Colonic mucosa (tissue), 4 donors: ENCODE data around the gene MMP21. TPM values are rescaled to one million over a fixed set of nuclear protein-coding genes. Genes with fewer than 3 reads are reported as not detected.

Source experiments
- DNase-seq: peaks from one replicate; pipeline ENCODE4 v3.0.0-alpha.2; 2020
- H3K27ac ChIP-seq: fragments of 200-600 bp; one replicate; pipeline ENCODE4 v1.8.0; 2021
- H3K27me3 ChIP-seq: fragments of 200-600 bp; one replicate; pipeline ENCODE4 v1.8.0; 2021
- H3K36me3 ChIP-seq: fragments of 200-600 bp; one replicate; pipeline ENCODE4 v1.8.0; 2021
- H3K4me1 ChIP-seq: fragments of 200-600 bp; one replicate; pipeline ENCODE4 v1.8.0; 2021; ENCODE audit warnings: mild to moderate bottlenecking
- H3K4me3 ChIP-seq: fragments of 200-600 bp; one replicate; pipeline ENCODE4 v1.8.0; 2021
- H3K9ac ChIP-seq, 2 donors: one replicate each; pipeline ENCODE4 v1.7.0; 2013; ENCODE audit warnings: control low read depth in 2 of 2, low read depth in 2 of 2, low read length in 2 of 2
- H3K9me3 ChIP-seq: fragments of 200-600 bp; one replicate; pipeline ENCODE4 v1.8.0; 2021
- intact Hi-C: fragments of 100-400 bp; cut with DNase I; formaldehyde crosslinking; loops from one replicate; pipeline ENCODE4 v1.14.1; 2022
- total RNA-seq, 2 donors: library from RNA; stranded (reverse); fragmentation: NEBNext Ultra II Directional in 1 of 2; extraction: Animal tissue kit (Norgen Biotek cat#: 25700) in 1 of 2; gene quantifications; one replicate each; pipeline ENCODE4 v1.2.1, GENCODE V29; 2021
- TF ChIP-seq, protein P1 (sequence below): fragments of 200-600 bp; IDR thresholded peaks from one replicate; pipeline ENCODE4 v1.8.0; 2022; ENCODE audit warnings: antibody characterized with exemption, mild to moderate bottlenecking
- donor health status: healthy.
- donor health status: DM: no; HTN: no; CAD: no.
- donor health status: DM: no; HTN: no; CAD: no.

The MMP21 gene
- total RNA-seq, 2 donors from 2014 or later = not detected

DNA sequence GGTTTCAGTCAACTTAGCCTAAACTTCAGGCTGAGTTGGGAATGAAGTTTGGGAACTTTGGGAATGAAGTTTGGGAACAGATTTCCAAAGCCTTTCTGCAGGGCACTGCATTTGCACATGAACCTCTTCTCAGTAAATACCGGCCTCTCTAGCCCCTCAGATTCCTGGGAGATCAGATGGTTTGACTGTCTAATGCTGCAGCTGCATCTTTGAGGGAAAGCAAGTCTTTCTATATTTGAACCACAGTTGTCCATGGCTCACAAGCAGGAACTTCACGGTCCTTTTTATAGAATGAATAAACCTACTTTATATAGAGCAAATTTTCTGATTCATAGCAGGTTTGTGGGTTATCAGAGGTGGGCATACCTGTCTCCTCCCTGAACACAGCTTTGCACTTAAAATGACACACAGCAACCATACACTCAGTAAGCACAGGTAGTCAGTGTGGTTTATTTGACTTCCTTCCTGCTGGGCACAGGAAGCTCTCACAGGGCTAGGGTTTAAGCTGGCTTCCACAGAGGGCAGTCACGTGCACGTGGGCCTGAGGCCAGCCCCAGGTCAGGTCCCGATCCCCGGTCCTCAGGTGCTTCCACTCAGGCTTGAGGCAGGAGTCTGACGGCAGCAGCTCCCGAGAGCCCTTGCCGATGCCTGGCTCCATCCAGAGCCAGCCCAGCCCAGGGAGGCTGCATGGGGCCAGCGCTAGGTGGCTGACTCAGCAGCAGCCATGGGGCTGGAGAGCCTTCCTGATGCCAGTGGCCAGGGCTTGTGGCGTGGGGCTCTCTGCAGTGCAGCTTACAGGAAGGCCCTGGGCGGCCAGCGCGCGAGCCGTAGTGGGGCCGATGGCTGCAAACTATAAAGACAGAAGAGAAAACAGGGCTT is 12.8 kb upstream of the MMP21 start:
- no peak for DNase-seq
- Histone ChIP-seq H3K9me3 (no peaks in the 10 kb centered on the region), H3K4me1 (no peaks in the 10 kb centered on the region), H3K9ac (no peak overlapping the region), H3K36me3 (no peaks in the 10 kb centered on the region), H3K27ac (no peak overlapping the region), H3K4me3 (no peak overlapping the region), H3K27me3 (no peaks in the 10 kb centered on the region)
- intact Hi-C loops = no loop called here
- TF ChIP-seq, protein P1, sequence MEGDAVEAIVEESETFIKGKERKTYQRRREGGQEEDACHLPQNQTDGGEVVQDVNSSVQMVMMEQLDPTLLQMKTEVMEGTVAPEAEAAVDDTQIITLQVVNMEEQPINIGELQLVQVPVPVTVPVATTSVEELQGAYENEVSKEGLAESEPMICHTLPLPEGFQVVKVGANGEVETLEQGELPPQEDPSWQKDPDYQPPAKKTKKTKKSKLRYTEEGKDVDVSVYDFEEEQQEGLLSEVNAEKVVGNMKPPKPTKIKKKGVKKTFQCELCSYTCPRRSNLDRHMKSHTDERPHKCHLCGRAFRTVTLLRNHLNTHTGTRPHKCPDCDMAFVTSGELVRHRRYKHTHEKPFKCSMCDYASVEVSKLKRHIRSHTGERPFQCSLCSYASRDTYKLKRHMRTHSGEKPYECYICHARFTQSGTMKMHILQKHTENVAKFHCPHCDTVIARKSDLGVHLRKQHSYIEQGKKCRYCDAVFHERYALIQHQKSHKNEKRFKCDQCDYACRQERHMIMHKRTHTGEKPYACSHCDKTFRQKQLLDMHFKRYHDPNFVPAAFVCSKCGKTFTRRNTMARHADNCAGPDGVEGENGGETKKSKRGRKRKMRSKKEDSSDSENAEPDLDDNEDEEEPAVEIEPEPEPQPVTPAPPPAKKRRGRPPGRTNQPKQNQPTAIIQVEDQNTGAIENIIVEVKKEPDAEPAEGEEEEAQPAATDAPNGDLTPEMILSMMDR = no peak

DNA sequence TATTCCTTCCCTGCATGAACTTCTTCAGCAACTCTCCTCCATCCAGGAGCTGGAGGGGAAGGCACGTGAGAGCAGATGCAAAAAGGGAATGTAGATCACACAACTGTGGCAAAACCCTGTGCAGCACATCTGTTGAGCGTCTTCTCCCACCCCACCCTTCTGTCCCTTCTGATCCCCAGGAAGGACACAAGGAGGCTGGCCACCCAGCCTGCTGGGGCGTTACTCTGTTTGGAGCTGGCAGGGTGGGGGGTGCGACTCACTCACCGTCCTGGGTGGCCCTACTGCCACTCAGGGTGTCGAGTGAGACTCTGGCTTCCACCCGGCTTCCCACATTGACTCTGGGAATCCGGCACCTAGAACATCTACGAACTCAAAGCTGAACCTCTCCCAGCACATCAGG is 10.2 kb upstream of the MMP21 start:
- intact Hi-C loops = no loop called here
- H3K36me3 ChIP-seq = no peaks in the 10 kb centered on the region
- TF ChIP-seq, protein P1 = no peak
- H3K9me3 ChIP-seq = no peaks in the 10 kb centered on the region
- H3K9ac ChIP-seq = no peak overlapping the region
- no peaks in the 10 kb centered on the region for H3K27me3 ChIP-seq
- no peaks in the 10 kb centered on the region for H3K4me1 ChIP-seq
- H3K4me3 ChIP-seq = no peak overlapping the region
- DNase-seq = no peak
- no peak overlapping the region for H3K27ac ChIP-seq

DNA sequence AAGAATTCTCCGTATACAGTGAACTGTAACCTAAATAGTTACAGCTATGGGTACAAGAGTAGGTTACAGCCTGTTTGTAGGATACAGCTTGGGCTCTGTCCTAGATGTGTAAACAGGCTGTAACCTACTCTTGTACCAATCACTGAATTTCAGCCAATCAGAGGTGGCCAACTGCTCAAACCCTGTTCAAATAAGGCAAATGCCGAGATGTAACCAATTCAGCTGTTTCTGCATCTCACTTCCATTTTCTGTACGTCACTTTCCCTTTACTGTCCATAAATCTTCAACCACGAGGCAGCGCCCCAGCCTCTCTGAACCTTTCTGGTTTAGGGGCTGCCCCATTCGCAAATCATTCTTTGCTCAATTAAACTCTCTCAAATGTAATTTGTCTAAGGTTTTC is 8.3 kb upstream of the MMP21 start:
- intact Hi-C loops = no loop called here
- Histone ChIP-seq H3K4me1 (no peaks in the 10 kb centered on the region), H3K9me3 (no peaks in the 10 kb centered on the region), H3K27ac (no peak overlapping the region), H3K9ac (no peak overlapping the region), H3K4me3 (no peak overlapping the region), H3K36me3 (no peaks in the 10 kb centered on the region), H3K27me3 (no peaks in the 10 kb centered on the region)
- no peak for DNase-seq
- TF ChIP-seq, protein P1 = no peak

DNA sequence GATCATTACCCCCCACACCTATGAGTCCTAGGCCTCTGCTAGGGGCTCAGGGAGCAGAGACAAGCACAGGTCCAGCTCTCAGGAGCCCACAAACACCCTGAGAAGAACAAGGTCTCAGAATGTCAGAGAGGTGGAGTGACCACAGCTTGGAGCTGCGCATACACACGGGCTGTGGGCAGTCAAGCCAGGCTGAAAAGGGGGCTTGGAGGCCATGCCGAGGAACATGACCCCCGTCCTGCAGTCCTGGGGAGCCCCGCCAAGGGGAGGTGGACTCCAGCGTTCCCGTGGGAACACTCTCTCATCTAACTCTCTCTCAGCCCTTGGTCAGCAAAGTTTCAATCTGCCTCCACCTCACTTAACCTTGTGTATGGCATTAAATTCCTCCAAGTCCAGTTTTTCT is 7.8 kb upstream of the MMP21 start:
- Histone ChIP-seq H3K9ac (no peak overlapping the region), H3K27ac (no peak overlapping the region), H3K36me3 (no peaks in the 10 kb centered on the region), H3K4me3 (no peak overlapping the region), H3K9me3 (no peaks in the 10 kb centered on the region), H3K27me3 (no peaks in the 10 kb centered on the region), H3K4me1 (no peaks in the 10 kb centered on the region)
- DNase-seq = no peak
- intact Hi-C loops = no loop called here
- TF ChIP-seq, protein P1 = no peak

DNA sequence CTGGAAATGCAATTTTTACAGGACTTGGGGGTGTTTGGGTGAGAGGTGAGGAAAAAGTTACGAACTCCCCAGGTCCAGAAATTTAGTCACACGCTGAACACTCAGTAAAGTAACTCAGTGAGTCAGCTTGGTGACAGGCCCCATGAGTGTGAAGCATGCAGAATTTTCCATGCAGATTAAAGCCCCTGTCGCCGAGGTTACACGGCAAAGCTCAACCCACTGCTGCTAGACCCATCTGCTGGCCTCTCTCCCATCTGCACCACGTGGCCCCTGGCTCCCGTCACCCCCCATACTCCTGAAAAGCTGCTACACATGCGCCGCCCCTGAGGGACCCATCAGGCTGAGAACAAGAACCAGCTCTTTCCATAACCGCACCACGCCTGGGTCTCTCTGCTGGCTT is 7.0 kb upstream of the MMP21 start:
- no peaks in the 10 kb centered on the region for H3K9me3 ChIP-seq

More for the DNA sequence above, 7.0 kb upstream of the MMP21 start:
- TF ChIP-seq, protein P1 = no peak
- H3K36me3 ChIP-seq = no peaks in the 10 kb centered on the region
- H3K4me1 ChIP-seq = no peaks in the 10 kb centered on the region
- no peak for DNase-seq
- H3K27ac ChIP-seq = no peak overlapping the region
- H3K9ac ChIP-seq = no peak overlapping the region
- no peaks in the 10 kb centered on the region for H3K27me3 ChIP-seq
- intact Hi-C loops = no loop called here
- H3K4me3 ChIP-seq = no peak overlapping the region
